ENCODE measurements around the gene FAM174B.

Gene FAM174B

DNA sequence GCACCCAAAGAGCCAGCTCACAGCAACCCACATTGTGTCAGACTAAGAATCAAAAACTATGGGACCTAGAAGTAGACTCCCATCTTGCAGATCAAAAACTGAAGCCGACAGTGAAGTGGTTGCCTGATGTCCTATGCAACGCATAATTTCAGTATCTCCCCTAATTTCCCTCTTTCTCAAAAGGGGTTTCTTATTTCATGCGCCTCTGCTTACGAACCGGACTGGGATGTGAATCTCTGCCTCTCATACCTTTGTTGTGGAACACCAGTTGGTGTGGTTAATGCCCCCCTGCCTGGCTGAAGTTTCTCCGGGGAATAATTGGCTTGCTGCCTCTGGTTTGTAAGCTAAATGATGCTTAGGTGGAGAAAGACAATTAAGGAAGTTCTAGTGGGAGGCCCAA is 514 bp upstream of the FAM174B start:
- no peak for DNase-seq (ENCODE audit: low read depth)
- H3K4me3 ChIP-seq (ENCODE audit: low read depth, low read length): no peak overlapping the region
- TF ChIP-seq, protein P1, sequence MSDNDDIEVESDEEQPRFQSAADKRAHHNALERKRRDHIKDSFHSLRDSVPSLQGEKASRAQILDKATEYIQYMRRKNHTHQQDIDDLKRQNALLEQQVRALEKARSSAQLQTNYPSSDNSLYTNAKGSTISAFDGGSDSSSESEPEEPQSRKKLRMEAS (IDR thresholded peaks at IDR 0.05; ENCODE audit: low read depth, low read length): no peak
- TF ChIP-seq POLR2A (IDR thresholded peaks at IDR 0.05; ENCODE audit: extremely low read depth, insufficient read length): no peak

DNA sequence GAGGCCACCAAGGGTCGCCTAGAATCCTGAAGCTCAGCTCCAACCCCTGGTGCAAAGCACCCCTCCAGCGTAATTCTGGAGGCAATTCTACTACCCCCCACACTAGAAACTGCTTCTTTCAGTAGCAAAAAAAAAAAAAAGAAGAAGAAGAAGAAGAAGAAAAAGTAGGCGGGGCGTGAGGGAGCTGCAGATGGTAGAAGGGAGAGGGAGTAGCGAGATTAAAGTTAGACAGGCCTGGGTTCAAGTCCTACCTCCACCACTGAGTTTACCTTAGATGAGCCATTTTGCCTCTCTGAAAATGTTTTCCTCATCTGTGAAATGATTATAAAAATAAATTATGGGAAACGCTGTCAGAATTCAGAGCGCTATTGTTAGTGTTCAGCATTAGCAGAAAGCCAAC is 913 bp downstream of the FAM174B start:
- TF ChIP-seq POLR2A (IDR thresholded peaks at IDR 0.05; ENCODE audit: extremely low read depth, insufficient read length) (no peak), MYC (IDR thresholded peaks at IDR 0.05; ENCODE audit: low read depth, low read length) (no peak), CTCF (IDR thresholded peaks at IDR 0.05; ENCODE audit: low read depth, low read length) (no peak)
- TF ChIP-seq, protein P1 (IDR thresholded peaks at IDR 0.05; ENCODE audit: low read depth, low read length): no peak
- H3K4me3 ChIP-seq (ENCODE audit: low read depth, low read length): no peak overlapping the region
- no peak for DNase-seq (ENCODE audit: low read depth)

DNA sequence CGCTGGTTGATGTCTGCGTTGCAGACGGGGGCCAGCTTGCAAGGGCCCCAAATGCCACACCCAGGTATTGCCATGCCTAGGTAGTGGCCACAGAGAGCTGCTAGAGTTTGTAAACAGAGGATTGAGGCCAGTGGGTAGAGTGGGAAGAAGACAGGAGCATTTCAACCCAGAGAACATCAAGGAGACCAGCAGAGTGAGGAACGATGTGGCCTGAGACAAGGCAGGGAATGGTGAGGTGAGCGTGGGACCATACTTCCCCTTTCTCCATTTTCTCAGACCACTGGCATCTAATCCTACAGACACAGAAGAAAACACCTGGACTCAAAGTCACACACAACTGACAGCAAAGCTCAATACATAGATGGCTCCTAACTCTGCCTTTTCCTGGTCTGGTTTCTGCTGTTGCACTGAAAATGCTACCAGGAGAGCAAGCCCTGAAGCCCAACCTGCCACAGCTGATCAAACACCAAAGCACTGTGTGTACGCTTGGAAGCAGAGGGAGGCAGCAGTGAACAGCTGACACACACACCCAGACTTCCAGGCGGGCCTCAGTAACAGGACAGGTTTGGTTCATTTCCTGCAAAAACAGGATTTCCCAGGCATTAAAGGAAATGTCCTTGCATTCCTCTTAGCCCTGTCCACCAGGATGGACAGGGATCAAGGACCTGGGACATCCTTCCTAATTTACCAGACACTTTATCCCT is 1.6 kb downstream of the FAM174B start:
- no peak overlapping the region for H3K4me3 ChIP-seq (ENCODE audit: low read depth, low read length)
- no peak for TF ChIP-seq MYC (IDR thresholded peaks at IDR 0.05; ENCODE audit: low read depth, low read length)
- no peak for TF ChIP-seq POLR2A (IDR thresholded peaks at IDR 0.05; ENCODE audit: extremely low read depth, insufficient read length)
- no peak for TF ChIP-seq CTCF (IDR thresholded peaks at IDR 0.05; ENCODE audit: low read depth, low read length)
- TF ChIP-seq, protein P1 (IDR thresholded peaks at IDR 0.05; ENCODE audit: low read depth, low read length): no peak
- no peak for DNase-seq (ENCODE audit: low read depth)

DNA sequence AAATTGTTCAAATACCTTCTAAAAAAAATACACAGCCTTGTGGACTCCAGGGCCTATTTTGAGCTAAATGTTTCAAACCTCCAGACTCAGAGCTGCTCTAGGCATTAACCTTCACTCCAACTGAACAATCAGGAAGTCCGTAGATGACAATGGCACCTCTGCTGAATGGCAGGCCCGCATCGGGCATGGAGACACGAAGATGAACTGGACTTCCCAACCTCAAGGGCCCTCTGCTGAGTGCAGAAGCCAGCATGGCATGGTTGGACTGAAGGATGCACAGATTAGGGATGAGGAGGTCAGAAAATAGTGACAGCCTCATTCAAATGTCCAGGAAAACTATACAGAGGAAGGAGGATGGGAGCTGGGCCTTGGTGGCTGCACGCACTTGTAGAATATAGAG is 2.2 kb downstream of the FAM174B start:
- TF ChIP-seq POLR2A (IDR thresholded peaks at IDR 0.05; ENCODE audit: extremely low read depth, insufficient read length) (no peak), MYC (IDR thresholded peaks at IDR 0.05; ENCODE audit: low read depth, low read length) (no peak), CTCF (IDR thresholded peaks at IDR 0.05; ENCODE audit: low read depth, low read length) (no peak)
- TF ChIP-seq, protein P1 (IDR thresholded peaks at IDR 0.05; ENCODE audit: low read depth, low read length): no peak
- DNase-seq (ENCODE audit: low read depth): no peak
- no peak overlapping the region for H3K4me3 ChIP-seq (ENCODE audit: low read depth, low read length)

DNA sequence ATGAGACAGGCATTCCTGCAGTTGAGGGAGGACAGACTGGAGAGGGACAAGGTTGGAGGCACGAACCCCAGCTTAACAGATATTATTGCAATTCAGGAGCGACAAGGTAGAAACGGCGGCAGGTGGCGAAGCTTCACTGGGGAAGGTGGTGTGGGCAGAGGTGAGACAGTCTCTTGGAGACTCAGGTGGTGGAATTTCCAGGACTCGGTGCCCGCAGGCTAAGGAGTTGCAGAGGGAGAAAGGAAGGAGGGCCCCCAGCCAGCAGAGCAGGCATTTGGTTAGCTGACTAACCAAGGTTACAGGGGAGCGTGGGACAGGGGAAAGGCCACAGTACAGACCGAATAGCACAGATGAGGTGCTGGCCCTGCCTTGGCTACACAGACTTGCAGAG is 3.0 kb downstream of the FAM174B start:
- H3K4me3 ChIP-seq (ENCODE audit: low read depth, low read length): no peak overlapping the region
- TF ChIP-seq MYC (IDR thresholded peaks at IDR 0.05; ENCODE audit: low read depth, low read length): no peak
- TF ChIP-seq POLR2A (IDR thresholded peaks at IDR 0.05; ENCODE audit: extremely low read depth, insufficient read length): no peak
- DNase-seq (ENCODE audit: low read depth): no peak

GRCh38 chr15:92651877-92652575 is 3.5 kb downstream of the FAM174B start:
- no peak for DNase-seq (ENCODE audit: low read depth)
- TF ChIP-seq MYC (IDR thresholded peaks at IDR 0.05; ENCODE audit: low read depth, low read length): no peak
- TF ChIP-seq CTCF (IDR thresholded peaks at IDR 0.05; ENCODE audit: low read depth, low read length): no peak
- TF ChIP-seq POLR2A (IDR thresholded peaks at IDR 0.05; ENCODE audit: extremely low read depth, insufficient read length): no peak
- TF ChIP-seq, protein P1 (IDR thresholded peaks at IDR 0.05; ENCODE audit: low read depth, low read length): no peak
- H3K4me3 ChIP-seq (ENCODE audit: low read depth, low read length): no peak overlapping the region

All from NB4 (cell line).